GM12873 (cell line): ENCODE data around the gene SLC4A2.

Source experiments
- CTCF ChIP-seq: IDR thresholded peaks from 2 replicates; pipeline ENCODE4 v1.5.1; 2012; ENCODE audit warnings: low read depth, mild to moderate bottlenecking, moderate library complexity, low read length, control low read depth; ENCODE audit not compliant: insufficient read depth; ENCODE audit errors: missing control alignments

The SLC4A2 gene

DNA sequence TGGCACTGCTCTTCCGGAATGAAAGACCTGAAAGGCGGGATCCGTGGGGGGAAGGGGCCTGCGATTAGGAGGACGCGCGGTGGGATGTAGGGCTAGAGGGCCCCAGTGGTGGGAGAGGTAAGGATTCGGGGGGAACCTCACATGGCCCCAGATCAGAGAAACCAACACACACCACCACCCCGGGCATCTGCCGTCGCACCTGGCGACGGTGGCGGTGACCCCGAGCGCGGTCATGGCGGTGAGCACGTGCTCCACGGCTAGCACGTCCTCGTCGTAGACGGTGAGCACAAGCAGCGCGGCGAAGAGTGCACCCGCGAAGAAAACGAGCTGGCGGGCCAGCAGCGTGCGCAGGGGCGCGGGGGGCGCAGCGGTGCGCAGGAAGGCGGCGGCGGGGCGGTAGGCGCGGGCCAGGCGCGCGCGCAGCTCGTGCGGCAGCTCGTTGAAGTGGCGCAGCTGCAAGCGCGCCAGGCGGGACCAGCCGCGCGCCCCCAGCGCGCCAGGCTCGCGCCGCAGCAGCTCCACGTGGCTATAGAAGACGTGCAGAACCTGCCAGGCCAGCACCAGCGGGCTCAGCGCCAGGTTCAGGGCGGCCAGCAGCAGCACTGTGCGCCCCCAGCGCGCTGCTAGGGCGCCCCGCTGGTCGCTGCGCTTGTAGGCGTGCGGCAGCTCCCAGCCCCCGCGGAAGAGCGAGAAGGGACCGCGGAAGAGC lies 40.8 kb upstream of the SLC4A2 start:
- TF ChIP-seq CTCF: no peak

- no peak for TF ChIP-seq CTCF
Measured at GRCh38 chr7:151019130-151019447, 40.3 kb upstream of the SLC4A2 start.

GRCh38 chr7:151020231-151020630 lies 39.2 kb upstream of the SLC4A2 start:
- TF ChIP-seq CTCF: no peak

DNA sequence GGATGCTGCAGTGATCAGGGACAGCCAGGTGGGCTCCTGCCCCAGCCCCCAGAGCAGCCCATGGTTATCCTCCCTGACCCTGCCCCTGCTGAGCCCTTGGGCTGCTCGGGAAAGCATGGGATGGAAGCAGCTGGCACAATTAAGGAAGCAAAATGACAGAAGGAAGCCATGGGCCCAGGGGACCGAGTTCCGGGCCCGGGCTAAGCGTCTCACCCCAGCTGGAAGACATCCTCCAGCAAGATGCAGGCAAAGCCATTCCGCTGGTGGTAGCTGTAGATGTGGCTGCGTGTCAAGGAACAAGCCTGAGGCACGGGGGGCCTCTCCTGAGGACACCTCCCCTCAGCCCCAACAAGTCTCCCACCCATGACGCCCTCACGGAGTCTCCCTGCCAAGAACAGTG lies 36.2 kb upstream of the SLC4A2 start:
- TF ChIP-seq CTCF: no peak

- no peak for TF ChIP-seq CTCF
Measured at GRCh38 chr7:151024435-151025056, 34.8 kb upstream of the SLC4A2 start, which contains the start of gene ATG9B. Gene ATG9B (minus strand): TSS chr7:151024494. CDS start chr7:151024423, 71 bp downstream.

DNA sequence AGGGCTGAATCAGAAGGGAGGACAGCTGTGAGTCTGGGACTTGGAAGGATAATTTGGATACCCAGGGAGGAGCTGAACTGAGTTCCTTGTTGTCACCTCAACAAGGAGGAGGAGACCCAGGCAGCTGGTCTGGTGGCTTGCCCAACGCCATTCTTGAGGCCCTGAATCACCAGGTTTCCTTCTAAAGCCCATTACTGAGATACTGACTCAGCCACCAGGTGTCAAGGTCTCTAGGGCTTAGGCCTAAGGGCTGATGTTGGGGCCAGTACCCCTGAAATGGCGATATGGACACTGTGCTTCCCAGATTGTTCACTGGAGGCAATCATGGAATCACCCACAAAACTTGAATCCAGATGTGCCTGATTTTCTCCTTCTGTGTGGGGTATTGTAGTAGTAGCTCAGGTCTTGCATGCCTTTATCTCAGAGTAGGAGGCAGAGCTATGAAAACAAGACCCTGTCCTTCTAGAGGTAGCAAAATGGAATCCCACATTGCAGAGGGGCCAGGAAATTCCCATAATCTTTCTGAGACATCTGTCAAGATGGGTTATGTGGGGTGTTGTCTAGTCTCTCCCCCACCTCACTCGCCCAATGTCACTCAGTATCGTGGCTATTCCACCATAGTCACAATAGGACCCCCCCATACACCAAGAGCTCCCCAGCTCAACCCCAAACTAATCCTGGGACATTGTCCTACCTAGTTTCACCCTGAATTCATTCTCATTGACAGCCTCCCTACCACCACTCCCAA lies 33.3 kb upstream of the SLC4A2 start:
- TF ChIP-seq CTCF: no peak
